Thyroid gland (tissue), 4 donors: ENCODE measurements around the gene PARP4. TPM values are rescaled to one million over a fixed set of nuclear protein-coding genes. Genes with fewer than 3 reads are reported as not detected.
"Not testable (repeated sequence)": the region's sequence is repeated elsewhere in the genome, so short reads cannot be mapped to it uniquely, and the experiment has no call there.

ENCODE experiments used
- DNase-seq, 2 donors: peaks; one replicate each; pipeline ENCODE4 v3.0.0-alpha.2; 2019
- H3K27ac ChIP-seq, 3 donors: fragments of 200-600 bp; sonication (generic); 1 replicate in 2 of 3; 2 replicates in 1 of 3; pipeline ENCODE4 v1.5.1; 2016 to 2019; ENCODE audit warnings: mild to moderate bottlenecking in 1 of 3, moderate library complexity in 1 of 3
- H3K27me3 ChIP-seq: fragments of 200-600 bp; sonication (generic); one replicate; pipeline ENCODE4 v1.5.1; 2019
- H3K36me3 ChIP-seq, 2 donors: fragments of 200-600 bp; sonication (generic); one replicate each; pipeline ENCODE4 v1.5.1; 2016 to 2019
- H3K4me1 ChIP-seq, 2 donors: fragments of 200-600 bp; sonication (generic); one replicate each; pipeline ENCODE4 v1.5.1; 2017 to 2019
- H3K4me3 ChIP-seq, 3 donors: fragments of 200-600 bp; sonication (generic); replicated peaks in 1 of 3; 1 replicate in 2 of 3; 2 replicates in 1 of 3; pipeline ENCODE4 v1.5.1; 2016; ENCODE audit warnings: mild to moderate bottlenecking in 1 of 3
- H3K9me3 ChIP-seq: fragments of 200-600 bp; sonication (generic); one replicate; pipeline ENCODE4 v1.5.1; 2017
- POLR2A ChIP-seq, 2 donors: fragments of 450-650 bp; IDR thresholded peaks; one replicate each; pipeline ENCODE4 v1.6.1; 2017; ENCODE audit warnings: antibody characterized with exemption in 2 of 2, mild to moderate bottlenecking in 2 of 2, moderate library complexity in 1 of 2
- WGBS, 2 donors: methylation state at CpG; one replicate each; pipeline ENCODE4 v1.1.5; 2017; 5-methylcytosine and 5-hydroxymethylcytosine counted together
- intact Hi-C: fragments of 100-400 bp; cut with DNase I; formaldehyde crosslinking; loops from one replicate; pipeline ENCODE4 v1.15.1; 2023
- total RNA-seq, 4 donors: library from RNA; depleted of rRNA; stranded (reverse); fragments of >200 nt; gene quantifications; one replicate each; pipeline ENCODE4 v1.2.3, GENCODE V29; 2016
- TF ChIP-seq, protein P1 (sequence below), 6 experiments: fragments of 200-600 bp in 3 of 6; fragments of 450-650 bp in 3 of 6; sonication (generic) in 3 of 6; IDR thresholded peaks; one replicate each; pipeline ENCODE4 v1.5.1; 2016 to 2019; ENCODE audit warnings: antibody characterized with exemption in 6 of 6, mild to moderate bottlenecking in 2 of 6, inconsistent platforms in 1 of 6, moderate library complexity in 1 of 6

Gene PARP4
- total RNA-seq, 4 donors from 2014 or later: 52.4 to 71.8 (median 58.6) TPM

DNA sequence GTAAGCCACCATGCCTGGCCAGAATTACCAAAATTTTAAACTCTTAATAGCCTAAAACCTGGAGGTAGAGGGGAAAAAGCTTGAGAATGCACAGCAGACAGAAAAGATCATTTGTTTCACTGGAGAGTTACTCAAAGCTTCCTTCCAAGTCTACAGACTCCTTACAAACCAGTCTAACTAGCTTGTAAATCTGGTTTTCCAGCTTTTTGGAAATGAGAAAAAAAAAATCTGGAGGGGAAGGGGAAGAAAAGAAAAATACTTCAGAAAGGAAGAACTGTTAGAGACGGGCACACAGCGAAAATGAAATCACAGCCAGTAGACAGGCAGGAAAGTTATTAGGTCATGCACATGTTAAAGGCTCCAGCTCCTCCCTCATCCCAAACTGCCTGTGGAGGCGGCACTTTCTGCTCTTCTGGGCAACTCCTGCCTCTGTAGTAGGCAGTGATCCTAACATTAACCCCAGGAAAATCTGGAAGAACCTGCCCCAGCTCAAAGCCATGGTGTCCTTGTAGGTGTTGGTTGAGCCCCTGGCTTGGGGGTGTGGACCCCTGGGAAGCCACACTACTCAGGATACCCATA, 17.3 kb downstream of the PARP4 start:
- intact Hi-C loops: no loop called here
- H3K36me3 ChIP-seq: peaks cover 54 to 68% of the 10 kb centered on the region in 2 donors
- whole genome bisulfite sequencing, 2 donors: 72 to 82% methylated on average over 3 of the region's 3 CpGs
- H3K4me3 ChIP-seq: no peak overlapping the region
- no peak for DNase-seq
- H3K27me3 ChIP-seq: no peaks in the 10 kb centered on the region
- no peaks in the 10 kb centered on the region for H3K4me1 ChIP-seq
- H3K9me3 ChIP-seq: no peaks in the 10 kb centered on the region
- no peak for TF ChIP-seq POLR2A (IDR thresholded peaks at IDR 0.05)
- TF ChIP-seq, protein P1, sequence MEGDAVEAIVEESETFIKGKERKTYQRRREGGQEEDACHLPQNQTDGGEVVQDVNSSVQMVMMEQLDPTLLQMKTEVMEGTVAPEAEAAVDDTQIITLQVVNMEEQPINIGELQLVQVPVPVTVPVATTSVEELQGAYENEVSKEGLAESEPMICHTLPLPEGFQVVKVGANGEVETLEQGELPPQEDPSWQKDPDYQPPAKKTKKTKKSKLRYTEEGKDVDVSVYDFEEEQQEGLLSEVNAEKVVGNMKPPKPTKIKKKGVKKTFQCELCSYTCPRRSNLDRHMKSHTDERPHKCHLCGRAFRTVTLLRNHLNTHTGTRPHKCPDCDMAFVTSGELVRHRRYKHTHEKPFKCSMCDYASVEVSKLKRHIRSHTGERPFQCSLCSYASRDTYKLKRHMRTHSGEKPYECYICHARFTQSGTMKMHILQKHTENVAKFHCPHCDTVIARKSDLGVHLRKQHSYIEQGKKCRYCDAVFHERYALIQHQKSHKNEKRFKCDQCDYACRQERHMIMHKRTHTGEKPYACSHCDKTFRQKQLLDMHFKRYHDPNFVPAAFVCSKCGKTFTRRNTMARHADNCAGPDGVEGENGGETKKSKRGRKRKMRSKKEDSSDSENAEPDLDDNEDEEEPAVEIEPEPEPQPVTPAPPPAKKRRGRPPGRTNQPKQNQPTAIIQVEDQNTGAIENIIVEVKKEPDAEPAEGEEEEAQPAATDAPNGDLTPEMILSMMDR (IDR thresholded peaks at IDR 0.05): no peak
- H3K27ac ChIP-seq: no peak overlapping the region

DNA sequence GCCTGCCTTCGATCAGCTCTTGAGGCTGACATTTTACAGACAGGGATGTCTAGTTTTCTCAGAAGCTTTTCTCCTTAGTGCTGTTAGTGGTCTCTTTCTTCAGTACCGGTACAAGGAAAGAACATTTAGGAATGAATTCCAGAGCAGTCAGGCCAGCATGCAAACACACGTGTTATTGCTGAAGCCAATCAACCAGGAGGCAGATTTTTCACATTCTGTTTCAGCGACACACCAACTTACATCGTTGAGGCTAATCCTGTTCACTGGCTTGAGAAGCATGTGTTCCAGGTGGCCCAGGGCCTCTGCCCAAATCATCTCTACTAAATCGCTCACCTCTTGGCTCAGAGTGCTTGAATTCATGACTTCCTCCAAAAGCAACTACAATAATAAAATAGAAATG, 19.2 kb downstream of the PARP4 start:
- intact Hi-C loops: no loop called here
- peaks cover 63 to 86% of the 10 kb centered on the region in 2 donors for H3K36me3 ChIP-seq
- 78 to 82% methylated on average over 6 of the region's 6 CpGs for WGBS, 2 donors

DNA sequence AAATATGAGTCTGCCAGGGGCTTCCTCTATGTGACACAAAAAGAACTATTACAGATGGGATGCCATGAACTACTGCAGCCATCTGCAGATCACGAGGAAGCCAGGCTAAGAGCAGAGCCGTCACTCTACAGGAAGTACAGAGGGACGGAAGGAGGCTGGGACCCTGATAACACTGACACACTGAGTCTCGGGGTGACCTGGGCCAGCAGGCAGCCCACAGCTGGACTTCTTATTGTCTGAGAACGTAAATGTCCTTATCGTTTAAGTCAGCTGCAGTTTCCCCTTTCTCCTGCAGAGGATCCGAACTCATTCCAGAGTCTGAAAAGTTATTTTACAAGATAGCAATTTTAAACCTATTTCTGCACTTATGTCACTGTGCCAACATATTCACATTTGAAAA, 20.7 kb downstream of the PARP4 start:
- no peak overlapping the region for H3K4me3 ChIP-seq
- WGBS, 2 donors: 89 to 94% methylated on average over 7 of the region's 7 CpGs
- no peaks in the 10 kb centered on the region for H3K9me3 ChIP-seq
- intact Hi-C loops: no loop called here
- H3K36me3 ChIP-seq: peaks cover 60 to 79% of the 10 kb centered on the region in 2 donors
- H3K27ac ChIP-seq: no peak overlapping the region
- H3K4me1 ChIP-seq: no peaks in the 10 kb centered on the region
- TF ChIP-seq, protein P1 (IDR thresholded peaks at IDR 0.05): no peak
- TF ChIP-seq POLR2A (IDR thresholded peaks at IDR 0.05): no peak
- no peak for DNase-seq
- H3K27me3 ChIP-seq: no peaks in the 10 kb centered on the region

More for the DNA sequence above, 19.2 kb downstream of the PARP4 start:
- H3K9me3 ChIP-seq: no peaks in the 10 kb centered on the region
- H3K27me3 ChIP-seq: no peaks in the 10 kb centered on the region
- DNase-seq: no peak
- H3K4me1 ChIP-seq: no peaks in the 10 kb centered on the region
- no peak overlapping the region for H3K27ac ChIP-seq
- no peak overlapping the region for H3K4me3 ChIP-seq
- TF ChIP-seq, protein P1 (IDR thresholded peaks at IDR 0.05): no peak
- no peak for TF ChIP-seq POLR2A (IDR thresholded peaks at IDR 0.05)

DNA sequence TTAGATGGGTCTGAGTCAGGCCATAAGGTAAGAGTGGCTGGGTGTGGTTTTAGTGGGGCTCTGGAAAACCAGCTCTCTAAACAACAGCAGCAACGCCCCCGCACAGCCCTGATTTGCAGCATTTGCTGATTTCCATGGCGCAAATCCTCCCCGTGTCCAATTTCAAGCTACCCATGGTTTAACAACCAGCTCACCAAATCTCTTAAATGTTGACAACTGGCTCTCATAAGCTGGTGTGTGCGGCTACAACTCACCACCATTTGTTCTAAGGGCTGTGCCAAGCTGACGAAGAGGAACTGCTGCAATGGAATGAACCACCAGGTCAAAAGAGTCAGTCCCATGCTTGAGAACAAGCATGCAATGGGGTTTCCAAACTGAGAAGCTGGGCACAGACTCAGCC, 22.9 kb downstream of the PARP4 start:
- intact Hi-C loops: no loop called here
- Histone ChIP-seq H3K36me3 (peaks cover 60 to 62% of the 10 kb centered on the region in 2 donors), H3K27ac (no peak overlapping the region), H3K4me3 (no peak overlapping the region), H3K27me3 (no peaks in the 10 kb centered on the region), H3K4me1 (no peaks in the 10 kb centered on the region), H3K9me3 (no peaks in the 10 kb centered on the region)
- TF ChIP-seq POLR2A (IDR thresholded peaks at IDR 0.05): no peak
- TF ChIP-seq, protein P1 (IDR thresholded peaks at IDR 0.05): no peak
- WGBS, 2 donors: 98% methylated on average over 6 of the region's 6 CpGs
- DNase-seq: no peak

DNA sequence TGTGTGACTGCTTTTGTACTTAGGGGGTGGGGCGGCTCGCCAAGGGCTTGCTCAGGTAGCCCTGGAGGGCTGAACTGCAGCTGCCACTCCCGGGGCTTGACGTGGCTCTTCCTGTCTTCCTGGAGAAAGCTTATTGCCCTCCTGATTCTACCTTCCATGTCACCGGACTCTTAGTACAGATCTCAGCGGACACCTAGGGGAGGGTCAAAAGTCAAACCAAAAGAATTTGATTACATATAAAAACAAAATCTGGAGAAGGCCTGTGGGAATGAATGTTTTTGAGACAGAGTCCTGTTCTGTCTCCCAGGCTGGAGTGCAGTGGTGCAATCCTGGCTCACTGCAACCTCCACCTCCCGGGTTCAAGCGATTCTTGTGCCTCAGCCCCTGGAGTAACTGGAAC, 24.5 kb downstream of the PARP4 start:
- peaks cover 54 to 60% of the 10 kb centered on the region in 2 donors for H3K36me3 ChIP-seq
- DNase-seq, H3K27ac ChIP-seq, H3K9me3 ChIP-seq, H3K27me3 ChIP-seq, H3K4me1 ChIP-seq, H3K4me3 ChIP-seq, intact Hi-C loops: not testable (repeated sequence)
- 89 to 90% methylated on average over 6 to 8 of the region's 8 CpGs for WGBS, 2 donors

DNA sequence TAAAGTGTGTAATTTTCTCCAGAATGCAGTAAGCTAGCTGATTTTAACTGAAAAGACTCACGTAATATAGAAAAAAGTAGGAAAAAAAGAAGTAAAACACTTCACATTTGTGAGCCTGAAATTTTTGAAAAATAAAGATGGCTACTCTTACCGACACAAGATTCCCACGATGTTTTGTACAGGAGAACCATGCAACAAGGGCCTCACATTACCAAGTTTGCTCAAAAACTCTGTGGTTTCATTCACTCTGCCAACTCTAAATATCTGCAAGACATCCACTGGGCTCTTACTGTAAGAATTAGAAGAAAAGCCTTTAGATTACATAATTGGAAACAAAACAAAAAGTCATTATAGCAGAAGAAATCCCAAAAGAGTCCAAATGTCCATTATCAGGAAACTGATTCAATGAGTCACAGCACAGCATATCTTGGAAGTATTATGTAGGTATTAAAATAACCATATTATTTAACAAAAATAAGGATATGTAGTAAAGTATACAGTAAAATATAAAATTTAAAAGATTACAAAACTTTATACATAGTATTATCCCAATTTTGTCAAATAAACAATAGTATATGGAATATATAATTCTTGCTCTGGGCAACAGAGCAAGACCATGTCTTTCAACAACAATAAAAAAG, 26.4 kb downstream of the PARP4 start:
- H3K27ac ChIP-seq, H3K9me3 ChIP-seq, DNase-seq, H3K27me3 ChIP-seq, H3K4me3 ChIP-seq, intact Hi-C loops, H3K4me1 ChIP-seq: not testable (repeated sequence)
- 86 to 93% methylated on average over 3 of the region's 3 CpGs for WGBS, 2 donors
- peaks cover 46 to 54% of the 10 kb centered on the region in 2 donors for H3K36me3 ChIP-seq
